GM21737 (cell line): ENCODE results near the gene SOX6.
"Not testable (repeated sequence)": the region's sequence is repeated elsewhere in the genome, so short reads cannot be mapped to it uniquely, and the experiment has no call there.

Source experiments
- ATAC-seq: cut with Tn5 transposase; IDR thresholded peaks from one replicate; pipeline ENCODE4 v1.9.1; 2021; ENCODE audit warnings: mild to moderate bottlenecking, moderate library complexity; ENCODE audit not compliant: unreplicated experiment

Gene SOX6

GRCh38 chr11:16058671-16059070, 297.7 kb downstream of the SOX6 start:
- ATAC-seq, result no peak

DNA sequence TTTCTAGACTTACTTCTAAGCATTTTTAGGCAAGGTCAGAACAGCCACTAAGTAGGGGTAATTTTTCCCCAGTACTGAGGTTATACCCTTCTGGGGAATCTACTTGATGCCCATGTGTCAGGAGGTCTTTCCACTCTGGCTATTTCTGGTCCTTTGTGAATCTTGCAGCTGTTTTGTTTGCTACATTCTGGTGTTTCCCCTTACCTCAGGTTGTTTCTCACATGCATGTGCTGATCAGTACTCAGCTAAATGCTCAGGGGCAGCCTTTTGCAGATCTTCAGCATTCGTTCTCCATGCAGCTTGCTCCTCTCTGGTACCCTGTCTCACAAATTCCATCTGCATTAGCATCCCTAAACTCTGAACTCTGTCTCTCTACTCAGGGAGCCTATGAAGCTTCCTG, 303.6 kb downstream of the SOX6 start:
- ATAC-seq, result no peak

DNA sequence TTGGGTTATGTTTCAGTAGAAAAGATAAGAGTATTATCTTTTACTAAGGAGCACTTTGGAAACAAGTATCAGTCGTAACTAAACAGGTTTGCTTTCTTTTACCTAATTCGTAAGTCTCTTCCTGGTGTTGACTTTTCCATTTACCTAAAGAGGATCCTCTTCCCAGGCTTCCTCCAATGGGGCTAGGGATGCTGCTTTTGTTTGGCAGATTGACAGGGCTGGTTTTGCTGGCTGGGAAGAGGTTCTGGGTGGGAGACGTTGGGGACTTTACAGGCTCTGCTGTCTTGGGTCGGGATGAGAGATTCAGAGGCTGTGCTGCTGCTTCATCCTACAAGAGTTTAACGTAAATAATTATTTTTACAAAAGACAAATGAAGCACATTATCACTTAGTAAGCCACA, 306.7 kb downstream of the SOX6 start:
- no peak for ATAC-seq

- no peak for ATAC-seq
Measured at GRCh38 chr11:16047073-16047472, 309.3 kb downstream of the SOX6 start.

GRCh38 chr11:16043617-16044016, 312.7 kb downstream of the SOX6 start:
- no peak for ATAC-seq

DNA sequence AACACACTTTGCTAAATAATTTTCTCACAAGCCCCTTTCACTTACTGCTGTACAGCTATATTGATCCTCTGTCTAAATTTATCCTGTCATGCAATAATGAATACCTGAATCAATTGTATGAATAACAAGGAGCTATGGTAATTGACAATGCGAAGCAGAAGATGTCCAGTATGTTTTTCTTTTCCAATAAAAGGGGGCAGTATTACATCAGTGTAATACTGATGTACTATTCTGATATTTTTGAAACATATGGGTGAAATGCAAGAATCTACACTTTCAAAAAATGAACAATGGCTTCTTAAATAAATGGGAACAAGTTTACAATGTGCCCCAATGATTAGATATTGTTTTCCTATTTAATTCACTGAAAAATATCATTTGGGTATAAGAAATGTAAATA, 315.1 kb downstream of the SOX6 start:
- ATAC-seq, result no peak

DNA sequence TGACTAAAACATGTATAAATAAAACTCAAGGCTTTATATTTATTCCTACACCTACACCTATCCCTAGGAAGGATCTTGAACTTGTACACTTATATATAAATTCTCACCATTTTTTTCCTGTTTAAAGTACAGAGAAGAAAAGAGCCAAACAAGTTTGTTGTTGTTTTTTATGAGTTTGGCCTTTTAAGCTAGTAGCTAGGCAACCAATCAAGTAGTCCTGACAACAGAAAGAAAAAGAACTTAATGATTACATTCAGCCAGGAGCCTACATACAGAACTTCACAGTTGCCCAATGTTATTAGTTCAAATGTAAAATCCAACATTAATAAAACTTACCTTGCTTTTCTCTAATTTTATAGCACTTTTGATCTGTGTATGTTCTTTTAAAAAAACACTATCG, 316.2 kb downstream of the SOX6 start:
- ATAC-seq, result no peak

DNA sequence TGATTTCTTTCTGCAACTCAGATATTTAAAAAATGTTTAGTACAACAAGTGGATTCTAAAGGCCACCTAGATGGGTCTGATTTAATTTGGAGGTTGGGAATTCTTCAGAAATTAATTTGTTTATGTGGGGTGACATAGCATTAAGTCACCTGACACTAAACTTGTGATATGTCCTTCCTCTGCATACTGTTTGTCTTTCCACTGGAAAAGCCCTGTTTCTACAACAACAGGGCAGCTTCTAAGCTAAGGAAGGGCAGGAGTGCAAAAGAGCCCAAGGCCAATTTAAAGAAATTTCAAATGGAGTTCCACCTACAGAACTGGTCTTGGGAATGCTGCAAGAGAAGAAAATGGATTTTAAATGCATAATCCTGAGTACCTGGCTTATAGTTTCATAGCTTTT, 319.2 kb downstream of the SOX6 start:
- ATAC-seq, result no peak

- ATAC-seq, result no peak
Measured at GRCh38 chr11:16036218-16036617, 320.1 kb downstream of the SOX6 start.

DNA sequence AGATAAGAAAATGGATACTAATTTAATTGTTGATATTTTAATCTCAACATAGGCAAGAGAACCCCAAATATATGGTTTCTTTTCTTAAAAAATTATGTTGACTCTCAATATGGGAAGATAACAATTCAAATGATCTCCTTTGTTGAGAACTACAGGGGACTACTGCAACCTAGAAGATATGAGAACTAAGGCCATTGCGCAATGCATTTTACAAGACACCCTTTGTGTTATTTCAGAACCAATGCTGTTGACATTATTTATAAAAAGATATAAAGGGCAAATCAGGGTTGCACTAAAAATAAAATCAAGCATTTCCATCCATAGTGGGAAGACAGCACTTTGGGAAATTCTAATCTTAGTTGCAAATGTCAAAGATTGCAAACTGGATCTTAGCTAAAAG, 322.3 kb downstream of the SOX6 start:
- ATAC-seq, result no peak

DNA sequence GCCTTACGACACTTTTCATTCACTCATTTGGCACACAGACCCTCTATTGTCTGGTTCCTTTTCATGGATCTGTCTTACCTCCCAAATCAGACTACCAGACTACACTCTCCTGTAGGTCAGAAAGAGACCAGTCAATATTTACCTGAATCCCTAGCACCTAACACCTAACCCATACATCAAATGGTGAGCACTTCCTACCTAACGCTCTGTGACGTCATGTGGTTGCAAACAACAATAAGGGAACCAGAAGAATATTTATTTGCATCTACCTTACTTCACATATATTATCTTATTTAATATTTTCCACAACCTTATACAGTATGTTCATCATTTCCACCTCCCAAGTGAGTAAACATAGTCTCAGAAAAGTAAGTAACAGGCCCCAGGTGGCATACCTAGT, 323.4 kb downstream of the SOX6 start:
- no peak for ATAC-seq

DNA sequence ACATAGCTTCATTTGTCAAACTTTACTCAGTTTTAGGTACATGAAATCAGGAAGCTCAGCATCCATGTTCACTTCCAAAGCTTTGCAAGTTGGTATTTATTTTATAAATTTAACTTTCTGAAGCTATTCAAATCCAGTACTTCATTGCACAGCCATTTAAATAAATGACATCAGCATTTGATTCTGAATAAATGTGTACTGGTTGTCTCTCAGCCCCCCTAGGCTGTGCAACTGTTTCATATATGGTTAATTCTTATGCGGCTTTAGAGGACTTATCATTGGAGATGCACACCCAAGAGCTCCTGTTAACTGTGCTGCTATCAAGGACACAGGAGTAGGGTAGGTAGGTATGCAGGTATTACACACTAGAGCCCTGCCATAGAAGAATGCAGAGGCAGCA, 325.1 kb downstream of the SOX6 start:
- ATAC-seq, result no peak

GRCh38 chr11:16030664-16031063, 325.7 kb downstream of the SOX6 start:
- no peak for ATAC-seq

DNA sequence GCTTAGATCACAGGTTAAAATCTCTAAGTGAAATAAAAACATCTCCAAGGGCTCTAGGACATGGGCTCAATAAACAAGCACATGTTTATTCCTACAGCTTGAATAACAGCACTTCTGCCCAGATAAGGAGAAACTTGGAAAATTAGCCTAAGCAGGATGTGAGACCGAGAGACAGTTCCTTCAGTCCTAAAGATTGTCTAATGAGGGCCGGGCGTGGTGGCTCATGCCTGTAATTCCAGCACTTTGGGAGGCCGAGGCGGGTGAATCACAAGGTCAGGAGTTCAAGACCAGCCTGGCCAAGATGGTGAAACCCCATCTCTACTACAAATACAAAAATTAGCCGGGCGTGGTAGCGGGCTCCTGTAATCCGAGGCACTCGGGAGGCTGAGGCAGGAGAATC, 327.2 kb downstream of the SOX6 start:
- ATAC-seq, result not testable (repeated sequence)

GRCh38 chr11:16028419-16028818, 327.9 kb downstream of the SOX6 start:
- ATAC-seq, result no peak

- ATAC-seq, result no peak
Measured at GRCh38 chr11:16027621-16028020, 328.7 kb downstream of the SOX6 start.

GRCh38 chr11:16026849-16027248, 329.5 kb downstream of the SOX6 start:
- no peak for ATAC-seq

DNA sequence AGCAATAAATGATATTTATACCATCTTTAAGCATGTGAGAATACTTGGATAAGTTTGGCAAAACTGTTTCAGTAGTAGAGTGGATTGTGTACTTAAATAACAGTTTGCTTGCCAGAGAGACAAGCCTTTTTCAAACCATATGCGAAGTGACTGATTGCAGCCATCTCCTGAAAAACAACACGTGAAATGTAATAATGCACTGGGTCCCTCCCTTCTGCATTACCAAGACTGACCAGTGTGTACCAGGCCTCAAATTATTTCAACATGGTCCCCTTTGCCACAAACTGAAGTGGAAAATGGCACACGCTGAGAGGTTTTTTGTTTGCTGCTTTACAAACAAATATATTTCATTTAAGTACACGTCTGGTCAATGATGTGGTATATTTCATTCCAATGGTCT, 337.4 kb downstream of the SOX6 start:
- ATAC-seq, result no peak

DNA sequence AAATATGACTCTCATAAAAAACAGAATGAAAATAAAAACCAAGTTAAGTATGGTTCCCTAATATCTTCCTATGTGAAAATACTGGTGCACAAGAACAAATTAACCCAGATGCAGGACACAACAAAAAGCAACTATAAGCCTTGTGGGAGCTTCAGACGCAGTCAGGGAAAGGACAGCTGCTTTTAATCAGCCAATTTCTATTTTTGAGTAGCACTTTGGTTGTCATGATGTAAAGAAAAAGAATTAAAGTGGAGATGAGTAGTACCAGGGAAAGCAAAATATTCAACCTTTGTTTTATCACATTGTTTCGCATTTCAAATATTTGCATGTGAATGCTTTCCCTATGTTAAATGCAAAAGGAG, 339.9 kb downstream of the SOX6 start:
- ATAC-seq, result no peak

DNA sequence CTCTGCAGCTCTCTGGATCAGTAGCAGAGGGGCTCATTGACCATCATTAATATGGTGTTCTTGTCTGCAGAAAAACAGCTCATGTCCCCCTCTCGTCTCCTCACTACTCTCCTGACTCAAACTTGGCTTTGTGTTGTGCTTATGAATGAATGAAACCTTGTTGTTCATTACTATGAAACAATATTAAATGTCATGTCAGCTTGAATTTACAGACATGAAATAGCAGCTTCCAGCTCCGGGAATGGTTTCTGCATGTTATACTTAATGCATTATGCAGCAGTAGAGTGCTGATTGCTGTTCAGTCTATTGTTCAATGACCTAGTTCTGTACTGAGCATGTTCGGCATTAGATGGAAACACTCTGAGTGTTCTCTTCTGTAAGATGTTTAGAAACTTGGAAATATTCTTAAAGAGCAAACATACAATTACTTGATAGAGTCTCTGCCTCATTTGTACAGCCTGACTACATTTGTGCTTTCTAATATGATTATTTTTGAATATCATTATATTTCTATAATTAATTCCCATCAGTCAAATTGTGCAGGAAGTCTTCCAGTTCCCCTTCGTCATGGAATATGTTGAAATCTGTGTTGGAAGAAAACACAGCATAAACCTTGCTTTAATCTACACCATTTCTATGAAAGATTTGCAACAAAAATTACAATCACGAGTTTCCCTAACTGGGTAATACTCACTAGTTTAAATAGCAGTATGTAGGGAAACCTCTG, 340.4 kb downstream of the SOX6 start:
- no peak for ATAC-seq

- no peak for ATAC-seq
Measured at GRCh38 chr11:16013649-16014275, 342.6 kb downstream of the SOX6 start.

GRCh38 chr11:16013242-16013641, 343.1 kb downstream of the SOX6 start:
- ATAC-seq, result no peak
